T-cell (primary cell): ENCODE measurements around the gene DUSP28. TPM values are rescaled to one million over a fixed set of nuclear protein-coding genes. Genes with fewer than 3 reads are reported as not detected.
A peak's percentile ranks its signal among the peaks of the same experiment; 100 is the strongest.

ENCODE experiments used
- ATAC-seq, 4 experiments: fragments of 200-7000 bp in 3 of 4; fragments of 150-1000 bp in 1 of 4; cut with Tn5 transposase; replicated peaks in 1 of 4; 1 replicate in 3 of 4; 2 replicates in 1 of 4; pipeline ENCODE4 v1.10.0; 2021; ENCODE audit warnings: moderate library complexity in 3 of 4, mild to moderate bottlenecking in 2 of 4, moderate number of reproducible peaks in 1 of 4
- CTCF ChIA-PET, 2 donors: fragments of 300-600 bp; sonication (Branson Sonifier 250); formaldehyde crosslinking; loops; one replicate each; lab custom pipeline; 2022; ENCODE audit warnings: antibody characterized with exemption in 2 of 2; lab: Charles Lee
- POLR2A ChIA-PET, 2 donors: fragments of 300-600 bp; sonication (Branson Sonifier 250); formaldehyde crosslinking; loops; one replicate each; lab custom pipeline; 2022; ENCODE audit warnings: antibody characterized with exemption in 2 of 2; lab: Charles Lee
- DNase-seq, 35 experiments: peaks; one replicate each; pipeline versions ENCODE4 v3.0.0 to v3.0.0-alpha.2; 2013 to 2023
- H3K27ac ChIP-seq: one replicate; pipeline ENCODE4 v1.5.1; 2013; ENCODE audit warnings: low read length
- H3K27me3 ChIP-seq, 2 experiments: replicated peaks in 1 of 2; 1 replicate in 1 of 2; 2 replicates in 1 of 2; pipeline versions ENCODE4 v1.6.1 to v1.7.0; 2013; ENCODE audit warnings: low read length in 1 of 2, mixed read lengths in 1 of 2; ENCODE audit not compliant: control insufficient read depth in 2 of 2, insufficient read depth in 2 of 2; ENCODE audit errors: extremely low read depth in 1 of 2
- H3K36me3 ChIP-seq, 2 donors: 1 replicate in 1 of 2; 2 replicates in 1 of 2; pipeline versions ENCODE4 v1.6.1 to v1.7.0; 2013; ENCODE audit warnings: low read length in 1 of 2; ENCODE audit not compliant: control insufficient read depth in 2 of 2, insufficient read depth in 1 of 2; ENCODE audit errors: extremely low read depth in 1 of 2
- H3K4me1 ChIP-seq, 2 experiments: 1 replicate in 1 of 2; 2 replicates in 1 of 2; pipeline versions ENCODE4 v1.6.1 to v1.7.0; 2013; ENCODE audit warnings: low read length in 2 of 2, mixed read lengths in 1 of 2; ENCODE audit not compliant: insufficient read depth in 2 of 2, control insufficient read depth in 1 of 2; ENCODE audit errors: extremely low read depth in 1 of 2
- H3K4me3 ChIP-seq, 2 donors: 1 replicate in 1 of 2; 2 replicates in 1 of 2; pipeline versions ENCODE4 v1.5.1 to v1.7.0; 2013; ENCODE audit warnings: mild to moderate bottlenecking in 2 of 2, low read length in 1 of 2, moderate library complexity in 1 of 2; ENCODE audit not compliant: control insufficient read depth in 1 of 2; ENCODE audit errors: extremely low read depth in 1 of 2
- H3K9me3 ChIP-seq: 2 replicates; pipeline ENCODE4 v1.7.0; 2013
- H3K27ac Mint-ChIP-seq, 2 donors: one replicate each; pipeline ENCODE4 v1.8.0; 2020 to 2021; ENCODE audit warnings: mild to moderate bottlenecking in 2 of 2, mixed read lengths in 2 of 2
- H3K27me3 Mint-ChIP-seq, 2 donors: one replicate each; pipeline ENCODE4 v1.8.0; 2021 to 2022; ENCODE audit warnings: mixed read lengths in 2 of 2
- H3K36me3 Mint-ChIP-seq: one replicate; pipeline ENCODE4 v1.8.0; 2021; ENCODE audit warnings: mixed read lengths
- H3K4me1 Mint-ChIP-seq, 3 donors: one replicate each; pipeline ENCODE4 v1.8.0; 2020 to 2022; ENCODE audit warnings: mixed read lengths in 3 of 3, mild to moderate bottlenecking in 1 of 3
- H3K4me3 Mint-ChIP-seq, 3 donors: one replicate each; pipeline ENCODE4 v1.8.0; 2020 to 2022; ENCODE audit warnings: mild to moderate bottlenecking in 3 of 3, mixed read lengths in 3 of 3, moderate library complexity in 3 of 3
- H3K9me3 Mint-ChIP-seq, 3 donors: one replicate each; pipeline ENCODE4 v1.8.0; 2020 to 2022; ENCODE audit warnings: mixed read lengths in 3 of 3
- WGBS: methylation state at CpG from one replicate; pipeline ENCODE4 v1.1.5; 2013; ENCODE audit warnings: missing lambda C conversion rate; ENCODE audit not compliant: insufficient coverage; 5-methylcytosine and 5-hydroxymethylcytosine counted together
- total RNA-seq, 35 experiments: library from RNA in 6 of 35; stranded (reverse) in 6 of 35; fragments of 120-200 nt in 1 of 35; gene quantifications; one replicate each; pipeline versions ENCODE4 v1.2.1 to v1.2.4 and lab custom pipeline; 2013 to 2026

The DUSP28 gene
- total RNA-seq, 5 donors from 2014 or later (not counting 1 experiment from before 2014, with no cell fraction given), result 11.0 to 17.3 (median 15.4) TPM

GRCh38 chr2:240589375-240589774, 29.2 kb downstream of the DUSP28 start:
- ChIA-PET CTCF (interaction anchor here (1.0 to 1.4 kb wide), 2 partner anchors 75 kb away, joined by 3 to 4 read pairs; no protein-coding TSS in a partner anchor), POLR2A (no interaction called here)
- Mint-ChIP-seq H3K4me3 (peak overlapping the region in 1 of 3 donors; percentile 6), H3K27me3 (no peaks in the 10 kb centered on the region), H3K9me3 (no peaks in the 10 kb centered on the region), H3K27ac (no peak overlapping the region), H3K4me1 (peaks cover 35 to 48% (median 45%) of the 10 kb centered on the region in 3 donors), H3K36me3 (peaks cover 4% of the 10 kb centered on the region)
- peaks cover 19 to 49% of the 10 kb centered on the region in 2 experiments for H3K4me1 ChIP-seq
- H3K27me3 ChIP-seq, result no peaks in the 10 kb centered on the region
- DNase-seq (no peak), ATAC-seq (no peak)
- H3K4me3 ChIP-seq, result no peak overlapping the region
- H3K27ac ChIP-seq, result no peak overlapping the region
- WGBS, result 97% methylated on average over 12 of the region's 14 CpGs
- peaks cover 12 to 54% of the 10 kb centered on the region in 2 donors for H3K36me3 ChIP-seq
- H3K9me3 ChIP-seq, result no peaks in the 10 kb centered on the region

GRCh38 chr2:240589850-240590525, 29.8 kb downstream of the DUSP28 start:
- ChIA-PET CTCF (interaction anchor here in 1 of 2 donors (1.0 kb wide), 1 partner anchor 76 kb away, joined by 3 read pairs; no protein-coding TSS in a partner anchor), POLR2A (no interaction called here)
- WGBS, result 92% methylated on average over 16 of the region's 16 CpGs
- no peak overlapping the region for H3K27ac ChIP-seq
- H3K27ac Mint-ChIP-seq, result no peak overlapping the region
- ATAC-seq (no peak), DNase-seq (no peak)
- H3K4me1 ChIP-seq, result peaks cover 13 to 45% of the 10 kb centered on the region in 2 experiments
- H3K4me3 Mint-ChIP-seq, result no peak overlapping the region
- peaks cover 29 to 42% (median 39%) of the 10 kb centered on the region in 3 donors for H3K4me1 Mint-ChIP-seq
- no peaks in the 10 kb centered on the region for H3K9me3 ChIP-seq
- H3K27me3 Mint-ChIP-seq, result no peaks in the 10 kb centered on the region
- no peaks in the 10 kb centered on the region for H3K9me3 Mint-ChIP-seq
- no peaks in the 10 kb centered on the region for H3K27me3 ChIP-seq
- H3K4me3 ChIP-seq, result no peak overlapping the region
- H3K36me3 ChIP-seq, result peaks cover 13 to 58% of the 10 kb centered on the region in 2 donors
- H3K36me3 Mint-ChIP-seq, result peaks cover 4% of the 10 kb centered on the region

- no peaks in the 10 kb centered on the region for H3K9me3 ChIP-seq
- no peak overlapping the region for H3K4me3 ChIP-seq
- 96% methylated on average over 19 of the region's 21 CpGs for WGBS
- no peaks in the 10 kb centered on the region for H3K27me3 ChIP-seq
- no peak overlapping the region for H3K27ac Mint-ChIP-seq
- ChIA-PET CTCF (no interaction called here), POLR2A (no interaction called here)
- ATAC-seq (no peak), DNase-seq (no peak)
- peaks cover 19 to 65% of the 10 kb centered on the region in 2 donors for H3K36me3 ChIP-seq
- H3K4me3 Mint-ChIP-seq, result no peak overlapping the region
- peaks cover 26 to 36% (median 34%) of the 10 kb centered on the region in 3 donors for H3K4me1 Mint-ChIP-seq
- no peak overlapping the region for H3K27ac ChIP-seq
- peaks cover 4% of the 10 kb centered on the region for H3K36me3 Mint-ChIP-seq
- no peaks in the 10 kb centered on the region for H3K27me3 Mint-ChIP-seq
- no peaks in the 10 kb centered on the region for H3K9me3 Mint-ChIP-seq
- H3K4me1 ChIP-seq, result peaks cover 6 to 43% of the 10 kb centered on the region in 2 experiments
These were observed 30.5 kb downstream of the DUSP28 start for GRCh38 chr2:240590681-240591111.

- H3K36me3 ChIP-seq, result peaks cover 22 to 70% of the 10 kb centered on the region in 2 donors
- no peak for ATAC-seq
- ChIA-PET POLR2A (no interaction called here), CTCF (no interaction called here)
- H3K9me3 Mint-ChIP-seq, result no peaks in the 10 kb centered on the region
- WGBS, result 80% methylated on average over 1 of the region's 6 CpGs
- H3K27me3 Mint-ChIP-seq, result no peaks in the 10 kb centered on the region
- peaks cover 4% of the 10 kb centered on the region for H3K36me3 Mint-ChIP-seq
- H3K27me3 ChIP-seq, result no peaks in the 10 kb centered on the region
- peaks cover 22 to 33% (median 30%) of the 10 kb centered on the region in 3 donors for H3K4me1 Mint-ChIP-seq
- no peak overlapping the region for H3K27ac Mint-ChIP-seq
- peaks cover 6 to 41% of the 10 kb centered on the region in 2 experiments for H3K4me1 ChIP-seq
- no peak overlapping the region for H3K27ac ChIP-seq
- no peak overlapping the region for H3K4me3 ChIP-seq
- H3K4me3 Mint-ChIP-seq, result no peak overlapping the region
- H3K9me3 ChIP-seq, result no peaks in the 10 kb centered on the region
- DNase-seq, result no peak
These were observed 31.1 kb downstream of the DUSP28 start for GRCh38 chr2:240591226-240591625.

GRCh38 chr2:240591784-240592183, 31.6 kb downstream of the DUSP28 start:
- Histone ChIP-seq H3K4me3 (no peak overlapping the region), H3K9me3 (no peaks in the 10 kb centered on the region), H3K36me3 (peaks cover 26 to 76% of the 10 kb centered on the region in 2 donors), H3K27ac (no peak overlapping the region), H3K4me1 (peaks cover 6 to 41% of the 10 kb centered on the region in 2 experiments), H3K27me3 (no peaks in the 10 kb centered on the region)
- H3K9me3 Mint-ChIP-seq, result no peaks in the 10 kb centered on the region
- 95% methylated on average over 13 of the region's 13 CpGs for WGBS
- POLR2A ChIA-PET, result no interaction called here
- DNase-seq, result no peak
- no peak overlapping the region for H3K4me3 Mint-ChIP-seq
- peaks cover 22 to 33% (median 30%) of the 10 kb centered on the region in 3 donors for H3K4me1 Mint-ChIP-seq
- no peak overlapping the region for H3K27ac Mint-ChIP-seq
- no peak for ATAC-seq
- peaks cover 4% of the 10 kb centered on the region for H3K36me3 Mint-ChIP-seq
- CTCF ChIA-PET, result no interaction called here
- no peaks in the 10 kb centered on the region for H3K27me3 Mint-ChIP-seq

GRCh38 chr2:240593026-240593702, 33.0 kb downstream of the DUSP28 start:
- H3K4me1 Mint-ChIP-seq, result peaks cover 12 to 22% (median 18%) of the 10 kb centered on the region in 3 donors
- ChIA-PET POLR2A (no interaction called here), CTCF (interaction anchor here in 1 of 2 donors (0.6 kb wide), 1 partner anchor 13 kb away, joined by 3 read pairs; no protein-coding TSS in a partner anchor)
- peaks cover 4% of the 10 kb centered on the region for H3K36me3 Mint-ChIP-seq
- no peak for ATAC-seq
- H3K27ac Mint-ChIP-seq, result no peak overlapping the region
- no peak for DNase-seq
- no peaks in the 10 kb centered on the region for H3K9me3 Mint-ChIP-seq
- Histone ChIP-seq H3K4me1 (peaks cover 1 to 28% of the 10 kb centered on the region in 2 experiments), H3K27me3 (no peaks in the 10 kb centered on the region), H3K27ac (no peak overlapping the region), H3K4me3 (no peak overlapping the region), H3K9me3 (no peaks in the 10 kb centered on the region), H3K36me3 (peaks cover 26 to 87% of the 10 kb centered on the region in 2 donors)
- H3K27me3 Mint-ChIP-seq, result no peaks in the 10 kb centered on the region
- H3K4me3 Mint-ChIP-seq, result no peak overlapping the region
- WGBS, result 94% methylated on average over 14 of the region's 20 CpGs
